Measurements from ENCODE around the gene ZNF662. TPM values are rescaled to one million over a fixed set of nuclear protein-coding genes. Genes with fewer than 3 reads are reported as not detected.

The ZNF662 gene
- total RNA-seq, 2 experiments from 2014 or later: 2.5 to 2.7 TPM

- H3K4me1 ChIP-seq (ENCODE audit: insufficient read depth, low read length): peaks cover 15% of the 10 kb centered on the region
- no peaks in the 10 kb centered on the region for H3K27me3 ChIP-seq (ENCODE audit: control insufficient read depth in 1 of 2, insufficient read depth in 2 of 2, low read length in 2 of 2)
- no peaks in the 10 kb centered on the region for H3K36me3 Mint-ChIP-seq (ENCODE audit: low read depth)
- intact Hi-C loops (cut with DNase I, micrococcal nuclease): no loop called here
- no peaks in the 10 kb centered on the region for H3K9me3 Mint-ChIP-seq
- DNase-seq: no peak
- H3K27me3 Mint-ChIP-seq: no peaks in the 10 kb centered on the region
- ChIA-PET POLR2A (no interaction called here), CTCF (interaction anchor here (1.8 kb wide), 1 partner anchor 46 kb away, joined by 5 read pairs; no protein-coding TSS in a partner anchor)
- H3K27ac Mint-ChIP-seq: no peak overlapping the region
- no peak for ATAC-seq (ENCODE audit: poor library complexity)
- no peak overlapping the region for H3K4me3 Mint-ChIP-seq
- peaks cover 17% of the 10 kb centered on the region for H3K4me1 Mint-ChIP-seq (ENCODE audit: low read depth)
- no peaks in the 10 kb centered on the region for H3K36me3 ChIP-seq (ENCODE audit: insufficient read depth, low read length)
- H3K9me3 ChIP-seq (ENCODE audit: control insufficient read depth in 1 of 2, insufficient read depth in 1 of 2, low read length in 2 of 2): no peaks in the 10 kb centered on the region
- H3K4me3 ChIP-seq (ENCODE audit: low read length): no peak overlapping the region
- TF ChIP-seq CTCF (IDR thresholded peaks at IDR 0.05): no peak
- no peak overlapping the region for H3K27ac ChIP-seq (ENCODE audit: low read depth in 1 of 2, low read length in 2 of 2)
Observed at GRCh38 chr3:42876940-42877720, 28.8 kb upstream of the ZNF662 start.

GRCh38 chr3:42877881-42878280 lies 28.1 kb upstream of the ZNF662 start:
- Mint-ChIP-seq H3K36me3 (ENCODE audit: low read depth) (no peaks in the 10 kb centered on the region), H3K27ac (no peak overlapping the region), H3K4me3 (no peak overlapping the region), H3K4me1 (ENCODE audit: low read depth) (peaks cover 17% of the 10 kb centered on the region), H3K27me3 (no peaks in the 10 kb centered on the region), H3K9me3 (no peaks in the 10 kb centered on the region)
- intact Hi-C loops (cut with DNase I, micrococcal nuclease): no loop called here
- ATAC-seq (ENCODE audit: poor library complexity): no peak
- no peak for TF ChIP-seq CTCF (IDR thresholded peaks at IDR 0.05)
- ChIA-PET CTCF (interaction anchor here (1.3 kb wide), 1 partner anchor 47 kb away, joined by 5 read pairs; no protein-coding TSS in a partner anchor), POLR2A (no interaction called here)
- Histone ChIP-seq H3K27ac (ENCODE audit: low read depth in 1 of 2, low read length in 2 of 2) (no peak overlapping the region), H3K4me3 (ENCODE audit: low read length) (no peak overlapping the region), H3K4me1 (ENCODE audit: insufficient read depth, low read length) (peaks cover 15% of the 10 kb centered on the region), H3K9me3 (ENCODE audit: control insufficient read depth in 1 of 2, insufficient read depth in 1 of 2, low read length in 2 of 2) (no peaks in the 10 kb centered on the region), H3K27me3 (ENCODE audit: control insufficient read depth in 1 of 2, insufficient read depth in 2 of 2, low read length in 2 of 2) (no peaks in the 10 kb centered on the region), H3K36me3 (ENCODE audit: insufficient read depth, low read length) (no peaks in the 10 kb centered on the region)
- no peak for DNase-seq

GRCh38 chr3:42880183-42880582 lies 25.8 kb upstream of the ZNF662 start:
- peak overlapping the region in 1 of 2 donors; percentile 13 for H3K27ac ChIP-seq (ENCODE audit: low read depth in 1 of 2, low read length in 2 of 2)
- H3K4me1 ChIP-seq (ENCODE audit: insufficient read depth, low read length): peaks cover 15% of the 10 kb centered on the region
- Mint-ChIP-seq H3K4me3 (peak overlapping the region; percentile 72), H3K9me3 (no peaks in the 10 kb centered on the region), H3K36me3 (ENCODE audit: low read depth) (no peaks in the 10 kb centered on the region), H3K27ac (no peak overlapping the region), H3K4me1 (ENCODE audit: low read depth) (peaks cover 17% of the 10 kb centered on the region), H3K27me3 (no peaks in the 10 kb centered on the region)
- peak overlapping the region; percentile 78 for H3K4me3 ChIP-seq (ENCODE audit: low read length)
- H3K36me3 ChIP-seq (ENCODE audit: insufficient read depth, low read length): no peaks in the 10 kb centered on the region
- ChIA-PET POLR2A (no interaction called here), CTCF (interaction anchor here (1.2 kb wide), 1 partner anchor 96 kb away, joined by 5 read pairs; no protein-coding TSS in a partner anchor)
- ATAC-seq (ENCODE audit: poor library complexity): no peak
- no peaks in the 10 kb centered on the region for H3K9me3 ChIP-seq (ENCODE audit: control insufficient read depth in 1 of 2, insufficient read depth in 1 of 2, low read length in 2 of 2)
- no peaks in the 10 kb centered on the region for H3K27me3 ChIP-seq (ENCODE audit: control insufficient read depth in 1 of 2, insufficient read depth in 2 of 2, low read length in 2 of 2)
- peak in 3 of 14 experiments; percentile 3 to 9 (median 8) for DNase-seq
- intact Hi-C loops (cut with DNase I, micrococcal nuclease): loop anchor here (2.0 to 10.0 kb wide), 4 partner anchors 47 to 378 kb away; partner anchors contain the start of genes SEC22C (in 1 of the 2) and VIPR1 (in 1 of the 2)
- no peak for TF ChIP-seq CTCF (IDR thresholded peaks at IDR 0.05)

All from CD4-positive, alpha-beta T cell (primary cell).